SIG-M5 treated with dmso at 0.1 percent for 504 hours (cell line): ENCODE data around the gene RAB22A.
"Not testable (repeated sequence)": the region's sequence is repeated elsewhere in the genome, so short reads cannot be mapped to it uniquely, and the experiment has no call there.

Experiments
- DNase-seq: peaks from one replicate; lab custom pipeline; 2025; ENCODE audit not compliant: unreplicated experiment; lab: John Stamatoyannopoulos, UW

Gene RAB22A

DNA sequence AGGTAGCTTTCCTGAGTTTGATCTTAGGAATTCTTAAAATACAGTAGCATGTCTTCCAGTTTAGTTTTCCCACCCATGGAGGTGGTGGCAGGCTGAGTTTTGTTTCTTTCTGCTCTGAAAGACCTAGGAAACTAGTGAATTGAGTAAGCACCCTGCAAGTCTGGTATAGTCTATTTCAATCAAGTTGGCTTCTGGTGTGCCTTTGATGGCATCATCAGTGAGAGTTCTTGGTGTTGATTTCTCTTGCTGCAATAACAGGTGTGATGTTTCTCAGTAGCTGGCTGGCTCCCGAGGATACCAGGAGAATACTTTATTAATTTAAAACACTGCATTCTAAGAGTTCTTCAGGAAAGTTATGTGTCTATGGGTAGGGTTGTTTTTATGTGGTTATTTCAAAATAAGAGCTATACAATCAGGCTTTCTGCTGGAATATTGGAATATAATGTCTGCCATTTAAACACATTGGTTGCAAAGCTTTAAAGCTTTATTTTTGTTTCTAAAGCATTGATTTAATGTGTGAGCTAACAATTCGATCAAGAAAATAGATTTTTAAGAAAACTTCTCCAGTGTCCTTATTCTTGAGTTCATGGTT lies 98.5 kb downstream of the RAB22A start:
- DNase-seq, result no peak

DNA sequence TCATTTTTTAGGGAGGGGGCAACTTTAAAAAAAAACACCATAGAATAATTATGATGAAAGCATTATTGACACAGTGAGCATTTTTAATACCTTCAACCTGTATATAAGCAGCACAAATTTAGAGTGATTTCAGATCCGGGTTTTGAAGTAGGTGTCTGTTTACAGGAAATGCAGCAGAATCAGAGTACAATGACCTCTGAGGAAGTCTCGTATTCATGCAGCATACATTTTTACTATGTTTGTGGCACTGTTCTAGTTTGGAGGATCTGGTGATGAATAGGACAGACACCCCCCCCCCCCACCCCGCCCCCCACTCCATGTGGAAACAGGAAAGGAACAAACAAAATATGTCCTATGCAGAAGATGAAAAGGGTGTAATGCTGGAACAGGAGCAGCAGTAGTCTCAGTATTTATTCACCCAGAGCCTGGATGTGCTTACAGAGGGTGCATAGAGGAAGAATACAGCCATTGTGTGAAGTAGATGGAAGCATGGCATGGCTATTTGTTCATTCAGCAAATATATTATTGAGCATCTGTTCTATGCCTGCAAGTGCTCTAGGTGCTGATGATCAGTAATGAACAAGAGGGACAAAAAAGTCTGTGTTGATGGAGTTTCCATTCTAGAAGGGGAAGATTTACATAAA lies 99.2 kb downstream of the RAB22A start:
- no peak for DNase-seq

DNA sequence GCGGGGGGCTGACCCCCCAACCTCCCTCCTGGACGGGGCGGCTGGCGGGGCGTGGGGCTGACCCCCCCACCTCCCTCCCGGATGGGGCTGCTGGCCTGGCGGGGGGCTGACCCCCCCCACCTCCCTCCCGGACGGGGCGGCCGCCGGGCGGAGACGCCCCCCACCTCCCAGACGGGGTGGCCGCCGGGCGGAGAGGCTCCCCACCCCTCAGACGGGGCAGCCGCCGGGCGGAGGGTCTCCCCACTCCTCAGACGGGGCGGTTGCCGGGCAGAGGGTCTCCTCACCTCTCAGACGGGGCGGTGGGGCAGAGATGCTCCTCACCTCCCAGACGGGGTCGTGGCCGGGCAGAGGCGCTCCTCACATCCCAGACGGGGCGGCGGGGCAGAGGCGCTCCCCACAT lies 104.7 kb downstream of the RAB22A start:
- not testable (repeated sequence) for DNase-seq

DNA sequence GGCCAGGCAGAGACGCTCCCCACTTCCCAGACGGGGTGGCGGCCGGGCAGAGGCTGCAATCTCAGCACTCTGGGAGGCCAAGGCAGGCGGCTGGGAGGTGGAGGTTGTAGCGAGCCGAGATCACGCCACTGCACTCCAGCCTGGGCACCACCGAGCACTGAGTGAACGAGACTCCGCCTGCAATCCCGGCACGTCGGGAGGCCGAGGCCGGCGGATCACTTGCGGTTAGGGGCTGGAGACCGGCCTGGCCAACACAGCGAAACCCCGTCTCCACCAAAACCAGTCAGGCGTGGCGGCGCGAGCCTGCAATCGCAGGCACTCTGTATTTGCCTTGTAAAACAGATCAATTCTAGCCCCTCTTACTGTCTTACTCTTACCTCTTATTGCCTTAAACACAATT lies 105.3 kb downstream of the RAB22A start:
- DNase-seq, result not testable (repeated sequence)

DNA sequence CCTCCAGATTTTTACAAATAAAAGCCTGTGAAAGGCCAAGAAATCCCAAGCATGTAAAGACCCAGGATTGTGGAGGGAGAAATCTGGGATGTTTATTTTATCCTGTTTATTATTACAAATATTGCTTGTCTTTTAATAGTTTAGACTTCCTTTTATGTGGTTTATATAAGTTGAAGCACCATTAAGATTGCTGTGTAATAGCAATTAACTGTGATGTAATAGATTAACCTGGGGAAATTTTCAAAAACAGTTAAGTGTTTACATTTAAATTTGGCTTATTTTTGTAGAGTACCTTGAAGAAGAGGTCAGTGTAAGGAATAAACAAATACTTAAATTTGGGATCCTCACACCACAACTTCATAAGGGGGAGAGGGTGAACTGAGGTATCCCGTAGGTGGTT lies 106.5 kb downstream of the RAB22A start:
- DNase-seq, result no peak

DNA sequence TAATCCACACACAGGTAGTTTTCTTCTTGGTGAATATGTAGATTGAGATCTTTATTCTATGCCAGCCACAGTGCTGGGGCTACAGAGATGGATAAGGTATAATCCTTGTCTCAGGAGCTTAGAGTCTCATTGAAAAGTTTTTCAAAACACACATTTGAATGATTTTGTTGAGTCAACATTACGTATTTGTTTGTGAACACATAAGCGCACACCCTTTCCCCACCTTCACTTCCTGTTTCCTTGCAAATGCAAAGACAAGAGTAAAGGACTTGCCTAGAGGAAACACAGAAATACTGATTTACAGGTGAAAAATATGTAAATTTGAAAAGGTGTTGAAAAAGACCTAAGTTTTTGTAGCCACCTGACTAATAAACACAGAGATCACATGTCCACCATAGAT lies 107.3 kb downstream of the RAB22A start:
- no peak for DNase-seq
